ENCODE measurements around the gene IQGAP2. TPM values are rescaled to one million over a fixed set of nuclear protein-coding genes. Genes with fewer than 3 reads are reported as not detected.
A peak's percentile ranks its signal among the peaks of the same experiment; 100 is the strongest.

Gene IQGAP2
- total RNA-seq, 3 donors from 2014 or later (not counting 1 experiment from before 2014, with no cell fraction given), result 172 to 218 (median 207) TPM

GRCh38 chr5:76604838-76605237 lies 201.8 kb downstream of the IQGAP2 start:
- H3K27ac Mint-ChIP-seq, result peak overlapping the region; percentile 47 to 68
- intact Hi-C loops (cut with micrococcal nuclease), result loop anchor here (10.0 kb wide), 1 partner anchor 110 kb away; the partner anchor contains the start of gene F2R

GRCh38 chr5:76606701-76607100 lies 203.6 kb downstream of the IQGAP2 start:
- H3K27me3 Mint-ChIP-seq (ENCODE audit: low read depth in 2 of 2), result no peaks in the 10 kb centered on the region
- WGBS (ENCODE audit: insufficient coverage), result 40% methylated on average over 2 of the region's 2 CpGs
- H3K4me3 ChIP-seq (ENCODE audit: low read length), result no peak overlapping the region
- no peak for TF ChIP-seq CTCF (IDR thresholded peaks at IDR 0.05)
- intact Hi-C loops (cut with micrococcal nuclease), result loop anchor here (10.0 kb wide), 1 partner anchor 108 kb away; the partner anchor contains the start of gene F2R
- peak overlapping the region; percentile 80 to 91 for H3K27ac Mint-ChIP-seq
- H3K9me3 ChIP-seq (ENCODE audit: control insufficient read depth, insufficient read depth, low read length), result no peaks in the 10 kb centered on the region
- peaks cover 27% of the 10 kb centered on the region for H3K36me3 Mint-ChIP-seq
- H3K4me3 Mint-ChIP-seq, result peak overlapping the region; percentile 68
- H3K27ac ChIP-seq (ENCODE audit: low read length), result peak overlapping the region; percentile 78
- H3K27me3 ChIP-seq (ENCODE audit: control insufficient read depth, insufficient read depth, low read length), result no peaks in the 10 kb centered on the region
- no peaks in the 10 kb centered on the region for H3K9me3 Mint-ChIP-seq
- no peak for ATAC-seq
- H3K4me1 ChIP-seq (ENCODE audit: control insufficient read depth, insufficient read depth, low read length), result no peaks in the 10 kb centered on the region
- peaks cover 72% of the 10 kb centered on the region for H3K36me3 ChIP-seq (ENCODE audit: control insufficient read depth, insufficient read depth, low read length)
- no peak for DNase-seq
- peaks cover 47 to 71% of the 10 kb centered on the region in 2 donors for H3K4me1 Mint-ChIP-seq

More at GRCh38 chr5:76604838-76605237, 201.8 kb downstream of the IQGAP2 start:
- 50% methylated on average over 2 of the region's 2 CpGs for WGBS (ENCODE audit: insufficient coverage)
- Mint-ChIP-seq H3K27me3 (ENCODE audit: low read depth in 2 of 2) (no peaks in the 10 kb centered on the region), H3K4me3 (no peak overlapping the region), H3K9me3 (no peaks in the 10 kb centered on the region), H3K36me3 (peaks cover 20% of the 10 kb centered on the region), H3K4me1 (peaks cover 43 to 66% of the 10 kb centered on the region in 2 donors)
- TF ChIP-seq CTCF (IDR thresholded peaks at IDR 0.05), result no peak
- ATAC-seq (no peak), DNase-seq (no peak)
- H3K36me3 ChIP-seq (ENCODE audit: control insufficient read depth, insufficient read depth, low read length), result peaks cover 74% of the 10 kb centered on the region
- H3K4me1 ChIP-seq (ENCODE audit: control insufficient read depth, insufficient read depth, low read length), result no peaks in the 10 kb centered on the region
- H3K27ac ChIP-seq (ENCODE audit: low read length), result no peak overlapping the region
- no peaks in the 10 kb centered on the region for H3K27me3 ChIP-seq (ENCODE audit: control insufficient read depth, insufficient read depth, low read length)
- H3K9me3 ChIP-seq (ENCODE audit: control insufficient read depth, insufficient read depth, low read length), result no peaks in the 10 kb centered on the region
- no peak overlapping the region for H3K4me3 ChIP-seq (ENCODE audit: low read length)

GRCh38 chr5:76607353-76607871 lies 204.3 kb downstream of the IQGAP2 start:
- Mint-ChIP-seq H3K9me3 (no peaks in the 10 kb centered on the region), H3K27ac (peak overlapping the region; percentile 80 to 91), H3K4me1 (peaks cover 41 to 64% of the 10 kb centered on the region in 2 donors), H3K4me3 (peak overlapping the region; percentile 68), H3K36me3 (peaks cover 27% of the 10 kb centered on the region), H3K27me3 (ENCODE audit: low read depth in 2 of 2) (no peaks in the 10 kb centered on the region)
- DNase-seq (no peak), ATAC-seq (peak; percentile 19 to 73 (median 52))
- Histone ChIP-seq H3K27me3 (ENCODE audit: control insufficient read depth, insufficient read depth, low read length) (no peaks in the 10 kb centered on the region), H3K4me1 (ENCODE audit: control insufficient read depth, insufficient read depth, low read length) (no peaks in the 10 kb centered on the region), H3K27ac (ENCODE audit: low read length) (peak overlapping the region; percentile 78), H3K4me3 (ENCODE audit: low read length) (no peak overlapping the region), H3K36me3 (ENCODE audit: control insufficient read depth, insufficient read depth, low read length) (peaks cover 71% of the 10 kb centered on the region), H3K9me3 (ENCODE audit: control insufficient read depth, insufficient read depth, low read length) (no peaks in the 10 kb centered on the region)
- WGBS (ENCODE audit: insufficient coverage), result 52% methylated on average over 9 of the region's 9 CpGs
- intact Hi-C loops (cut with micrococcal nuclease), result loop anchor here (10.0 kb wide), 1 partner anchor 107 kb away; the partner anchor contains the start of gene F2R
- no peak for TF ChIP-seq CTCF (IDR thresholded peaks at IDR 0.05)
